BE2C (cell line): Measurements from ENCODE around the gene SHISA7.
"Not testable (repeated sequence)": the region's sequence is repeated elsewhere in the genome, so short reads cannot be mapped to it uniquely, and the experiment has no call there.

ENCODE experiments used
- DNase-seq: peaks from one replicate; pipeline ENCODE4 v3.0.0-alpha.2; 2020
- H3K27me3 ChIP-seq: fragments of 250-450 bp; sonication (Bioruptor Pico); 2 replicates; pipeline ENCODE4 v1.5.1; 2020; ENCODE audit warnings: mild to moderate bottlenecking
- H3K36me3 ChIP-seq: fragments of 250-450 bp; sonication (Bioruptor Pico); 2 replicates; pipeline ENCODE4 v1.5.1; 2020; ENCODE audit warnings: mild to moderate bottlenecking
- H3K4me1 ChIP-seq: fragments of 250-450 bp; sonication (Bioruptor Pico); 2 replicates; pipeline ENCODE4 v1.5.1; 2020
- H3K4me3 ChIP-seq: 2 replicates; pipeline ENCODE4 v1.5.1; 2011; ENCODE audit warnings: low read depth, low read length
- H3K9me3 ChIP-seq: fragments of 250-450 bp; sonication (Bioruptor Pico); 2 replicates; pipeline ENCODE4 v1.5.1; 2020
- CTCF ChIP-seq: IDR thresholded peaks from 2 replicates; pipeline ENCODE4 v1.5.1; 2012; ENCODE audit warnings: mild to moderate bottlenecking, low read depth, low read length

Gene SHISA7

GRCh38 chr19:55406091-55406825, 36.8 kb downstream of the SHISA7 start:
- no peak for TF ChIP-seq CTCF
- Histone ChIP-seq H3K27me3 (no peaks in the 10 kb centered on the region), H3K9me3 (no peaks in the 10 kb centered on the region), H3K4me3 (peak overlapping the region; percentile 80), H3K36me3 (peaks cover 52% of the 10 kb centered on the region), H3K4me1 (no peaks in the 10 kb centered on the region; the same call in 1 of the 2 replicates)
- DNase-seq = no peak

- Histone ChIP-seq H3K36me3 (peaks cover 58% of the 10 kb centered on the region), H3K27me3 (no peaks in the 10 kb centered on the region), H3K4me1 (no peaks in the 10 kb centered on the region; the same call in 1 of the 2 replicates), H3K4me3 (peak overlapping the region; percentile 80), H3K9me3 (no peaks in the 10 kb centered on the region)
- DNase-seq = no peak
- TF ChIP-seq CTCF = no peak
Observed at GRCh38 chr19:55405638-55406037, 37.5 kb downstream of the SHISA7 start.

GRCh38 chr19:55402509-55402908, 40.6 kb downstream of the SHISA7 start:
- Histone ChIP-seq H3K9me3 (no peaks in the 10 kb centered on the region), H3K4me3 (no peak overlapping the region), H3K4me1 (no peaks in the 10 kb centered on the region; the same call in 1 of the 2 replicates), H3K36me3 (peaks cover 62% of the 10 kb centered on the region), H3K27me3 (no peaks in the 10 kb centered on the region)
- TF ChIP-seq CTCF = no peak
- DNase-seq = no peak

- peaks cover 57% of the 10 kb centered on the region for H3K36me3 ChIP-seq
- not testable (repeated sequence) for H3K27me3 ChIP-seq, H3K4me3 ChIP-seq, DNase-seq, H3K9me3 ChIP-seq, H3K4me1 ChIP-seq
Observed at GRCh38 chr19:55401390-55401789, 41.7 kb downstream of the SHISA7 start.

GRCh38 chr19:55400281-55401087, 42.6 kb downstream of the SHISA7 start:
- no peak for DNase-seq
- TF ChIP-seq CTCF = no peak
- peaks cover 48% of the 10 kb centered on the region for H3K36me3 ChIP-seq

GRCh38 chr19:55398200-55398925, 44.7 kb downstream of the SHISA7 start:
- H3K36me3 ChIP-seq = peaks cover 30% of the 10 kb centered on the region
- no peak overlapping the region for H3K4me3 ChIP-seq
- TF ChIP-seq CTCF = no peak
- no peaks in the 10 kb centered on the region for H3K4me1 ChIP-seq
- H3K27me3 ChIP-seq = no peaks in the 10 kb centered on the region
- H3K9me3 ChIP-seq = no peaks in the 10 kb centered on the region
- no peak for DNase-seq

More at GRCh38 chr19:55400281-55401087, 42.6 kb downstream of the SHISA7 start:
- H3K9me3 ChIP-seq = no peaks in the 10 kb centered on the region
- no peaks in the 10 kb centered on the region for H3K4me1 ChIP-seq
- no peak overlapping the region for H3K4me3 ChIP-seq
- H3K27me3 ChIP-seq = no peaks in the 10 kb centered on the region
